Stimulated activated CD8-positive, alpha-beta memory T cell treated with anti-CD3 and anti-CD28 coated beads, Interleukin-4, amount 100 ng/mL, for 4 hours (primary cell): ENCODE measurements around the gene AK1.
A peak's percentile ranks its signal among the peaks of the same experiment; 100 is the strongest.

ENCODE experiments used
- DNase-seq, 2 donors: peaks; one replicate each; pipeline ENCODE4 v3.0.0-alpha.2; 2020; ENCODE audit warnings: low read depth in 2 of 2, low spot score in 1 of 2

The AK1 gene

DNA sequence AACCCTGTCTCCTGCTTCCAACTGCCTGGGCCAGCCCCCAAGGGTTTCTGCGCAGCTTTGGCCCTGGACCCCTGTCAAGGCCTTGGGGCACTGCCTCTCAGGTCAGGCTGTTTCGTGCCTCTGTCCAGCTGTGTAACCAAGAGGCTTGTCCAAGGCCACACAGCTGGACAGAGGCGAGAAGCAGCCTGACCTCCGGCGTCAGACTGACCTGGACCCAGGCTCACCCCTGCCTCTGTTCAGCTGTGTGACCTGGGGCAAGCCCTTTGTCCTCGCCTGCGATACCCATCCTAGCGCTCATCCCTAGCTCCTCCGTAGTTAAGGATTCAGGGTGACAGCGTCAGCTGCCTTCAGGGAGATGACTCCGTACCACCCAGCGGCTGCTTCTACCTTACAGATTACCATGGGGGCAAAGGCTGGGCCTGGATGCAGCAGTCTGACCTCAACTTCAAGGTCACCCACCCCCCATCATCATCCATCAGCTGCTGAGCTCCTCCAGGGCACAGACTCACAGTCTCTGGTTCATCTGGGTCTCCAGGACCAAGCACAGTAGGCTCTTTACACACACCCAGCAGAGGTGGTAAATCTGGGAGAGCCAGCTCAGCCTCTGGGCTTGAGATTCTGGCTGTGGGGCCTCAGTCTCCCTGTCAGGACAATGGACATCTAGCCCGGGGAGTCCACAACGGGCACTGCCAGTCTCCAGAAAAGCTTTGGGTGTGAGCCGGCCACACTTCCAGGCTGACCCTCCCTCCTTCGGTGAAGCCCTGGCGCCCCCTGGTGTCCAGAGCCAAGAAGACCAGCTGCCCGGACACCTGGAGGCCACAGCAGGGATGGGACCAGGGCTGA is 7.9 kb downstream of the AK1 start:
- DNase-seq: peak; percentile 55 to 62

DNA sequence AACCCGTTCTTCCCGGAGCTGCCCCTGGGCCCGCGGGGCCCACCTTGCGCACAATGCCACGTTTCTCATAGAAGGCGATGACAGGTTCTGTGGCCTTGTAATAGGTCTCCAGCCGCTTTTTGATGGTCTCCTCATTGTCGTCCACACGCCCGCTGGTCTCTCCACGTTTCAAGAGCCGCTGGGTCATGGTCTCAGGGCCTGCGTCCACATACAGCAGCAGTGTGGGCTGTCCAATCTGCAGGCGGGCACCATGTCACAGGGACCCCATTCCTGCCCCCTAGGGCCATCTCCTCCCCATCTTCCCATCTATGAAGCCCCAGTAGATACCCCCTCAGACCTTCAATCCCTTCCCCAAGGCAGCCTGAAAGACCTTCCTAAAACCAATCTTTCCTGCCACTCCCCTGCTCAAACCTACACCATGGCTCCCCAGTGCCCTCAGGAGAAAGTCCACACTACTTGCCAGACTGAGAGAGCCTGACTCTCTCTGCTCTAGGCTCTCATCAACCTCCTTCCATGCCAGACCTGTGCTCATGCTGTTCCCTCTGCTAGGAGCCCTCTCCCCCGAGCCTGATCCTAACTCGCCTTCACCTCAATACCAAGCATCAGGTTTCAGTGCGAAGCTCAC is 9.1 kb downstream of the AK1 start:
- no peak for DNase-seq

DNA sequence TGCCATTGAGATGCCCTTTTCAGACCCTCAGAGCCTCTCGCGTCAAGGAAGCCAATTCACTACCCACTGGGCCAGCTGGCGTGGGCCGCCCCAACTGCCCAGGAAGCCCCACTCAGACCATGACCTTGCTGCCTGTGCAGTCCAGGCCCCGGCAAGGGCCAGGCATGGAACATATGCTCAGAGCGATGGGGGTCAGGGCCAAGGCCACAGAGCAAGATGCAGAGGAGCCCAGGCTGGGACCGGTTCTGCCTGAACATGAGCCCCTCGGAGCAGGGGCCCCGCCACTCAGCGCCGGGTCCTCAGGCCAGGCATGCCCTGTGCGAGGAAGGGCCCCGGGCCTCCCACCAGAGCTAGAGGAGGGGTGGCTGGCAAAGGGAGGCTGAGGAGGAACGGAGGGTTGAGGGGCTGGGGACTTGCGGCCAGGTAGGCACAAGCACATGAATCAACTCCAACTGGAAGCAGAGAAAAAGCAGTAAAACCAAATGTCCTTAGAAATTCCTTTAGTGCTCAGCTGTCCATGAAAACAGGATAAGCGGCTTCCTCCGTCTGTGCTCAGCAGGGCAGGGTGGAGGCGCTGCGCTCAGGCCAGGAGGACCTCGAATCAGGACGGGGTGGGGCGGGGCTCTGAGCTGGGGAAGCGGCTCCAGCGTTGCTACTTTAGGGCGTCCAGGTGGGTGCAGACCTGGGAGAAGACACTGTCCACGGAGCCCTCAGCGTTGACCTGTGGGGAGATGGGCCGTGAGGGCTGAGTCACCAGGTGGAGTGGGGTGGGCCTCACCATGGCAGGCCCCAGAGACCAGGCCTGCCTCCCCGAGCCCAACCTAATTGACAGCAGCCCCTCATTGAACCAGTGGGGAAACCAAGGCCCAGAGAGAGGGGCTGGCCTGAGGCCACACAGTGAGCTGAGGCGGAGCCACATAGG is 9.9 kb downstream of the AK1 start:
- no peak for DNase-seq

DNA sequence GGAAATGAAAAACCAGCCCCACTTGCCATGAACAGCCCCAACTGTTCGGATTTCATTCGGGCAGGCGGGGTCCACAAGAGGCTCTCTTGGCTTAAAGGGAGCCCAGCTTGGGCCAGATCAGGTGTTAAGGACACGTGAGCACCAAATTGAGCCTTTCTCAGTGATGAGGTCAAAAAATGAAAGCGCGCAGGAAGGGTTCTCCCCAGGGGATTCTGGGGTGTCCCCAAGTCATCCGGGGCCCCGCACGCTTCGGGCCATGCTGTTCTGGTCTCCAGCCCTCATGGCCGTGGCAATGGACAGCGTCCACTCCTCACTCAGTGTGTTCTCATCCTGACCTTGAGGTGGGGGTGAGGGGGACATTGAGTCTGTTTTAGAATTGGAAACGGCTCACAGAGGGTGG is 10.9 kb downstream of the AK1 start:
- no peak for DNase-seq

DNA sequence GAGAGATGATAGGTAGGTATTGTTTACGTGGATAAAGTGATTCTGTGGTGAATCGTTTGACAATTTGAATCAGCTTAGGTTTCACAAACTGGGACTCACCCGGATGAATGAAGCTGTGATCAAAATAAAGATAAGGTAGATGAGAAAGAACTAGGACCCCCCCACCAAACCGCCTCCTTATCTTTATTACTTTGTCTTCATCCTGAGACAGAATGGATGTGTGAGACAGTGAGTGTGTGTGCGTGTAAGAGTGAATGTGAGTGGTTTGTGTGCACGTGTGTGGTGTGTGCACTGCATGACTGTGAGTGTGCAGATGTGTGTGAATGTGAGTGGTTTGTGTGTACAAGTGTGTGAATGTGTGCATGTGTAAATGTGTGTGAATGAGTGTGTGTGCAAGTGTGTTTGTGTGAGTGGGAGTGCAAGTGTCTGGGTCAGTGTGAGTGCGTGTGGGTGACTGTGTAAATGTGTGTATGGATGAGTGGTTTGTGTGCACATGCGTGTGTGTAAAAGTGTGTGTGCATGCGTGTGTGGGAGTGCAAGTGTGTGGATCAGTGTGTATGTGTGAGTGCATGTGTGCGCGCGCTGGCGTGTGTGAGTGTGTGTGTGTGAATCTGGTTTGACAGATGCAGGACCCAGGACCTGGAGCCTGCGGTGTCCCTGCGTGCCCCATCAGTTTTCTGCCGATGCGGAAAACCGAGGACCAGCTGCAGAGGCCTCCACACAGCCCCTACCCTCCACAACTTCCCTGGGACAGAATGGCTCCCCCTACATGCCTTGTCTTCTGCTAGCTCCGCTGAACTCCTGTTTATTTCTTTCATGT is 11.6 kb downstream of the AK1 start:
- no peak for DNase-seq

DNA sequence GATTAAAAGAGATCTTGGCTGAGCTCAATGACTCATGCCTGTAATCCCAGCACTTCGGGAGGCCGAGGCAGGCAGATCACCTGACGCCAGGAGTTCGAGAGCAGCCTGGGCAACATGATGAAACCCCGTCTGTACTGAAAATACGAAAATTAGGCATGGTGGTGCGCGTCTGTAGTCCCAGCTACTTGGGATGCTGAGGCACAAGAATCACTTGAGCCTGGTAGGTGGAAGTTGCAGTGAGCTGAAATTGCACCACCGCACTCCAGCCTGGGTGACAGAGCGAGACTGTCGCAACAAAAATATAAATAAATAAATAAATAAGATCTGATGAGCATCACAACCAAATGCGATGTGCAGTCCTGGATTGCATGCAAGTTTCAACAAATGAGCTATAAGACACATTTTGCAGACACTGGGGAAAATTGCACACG is 14.3 kb downstream of the AK1 start:
- DNase-seq: no peak

DNA sequence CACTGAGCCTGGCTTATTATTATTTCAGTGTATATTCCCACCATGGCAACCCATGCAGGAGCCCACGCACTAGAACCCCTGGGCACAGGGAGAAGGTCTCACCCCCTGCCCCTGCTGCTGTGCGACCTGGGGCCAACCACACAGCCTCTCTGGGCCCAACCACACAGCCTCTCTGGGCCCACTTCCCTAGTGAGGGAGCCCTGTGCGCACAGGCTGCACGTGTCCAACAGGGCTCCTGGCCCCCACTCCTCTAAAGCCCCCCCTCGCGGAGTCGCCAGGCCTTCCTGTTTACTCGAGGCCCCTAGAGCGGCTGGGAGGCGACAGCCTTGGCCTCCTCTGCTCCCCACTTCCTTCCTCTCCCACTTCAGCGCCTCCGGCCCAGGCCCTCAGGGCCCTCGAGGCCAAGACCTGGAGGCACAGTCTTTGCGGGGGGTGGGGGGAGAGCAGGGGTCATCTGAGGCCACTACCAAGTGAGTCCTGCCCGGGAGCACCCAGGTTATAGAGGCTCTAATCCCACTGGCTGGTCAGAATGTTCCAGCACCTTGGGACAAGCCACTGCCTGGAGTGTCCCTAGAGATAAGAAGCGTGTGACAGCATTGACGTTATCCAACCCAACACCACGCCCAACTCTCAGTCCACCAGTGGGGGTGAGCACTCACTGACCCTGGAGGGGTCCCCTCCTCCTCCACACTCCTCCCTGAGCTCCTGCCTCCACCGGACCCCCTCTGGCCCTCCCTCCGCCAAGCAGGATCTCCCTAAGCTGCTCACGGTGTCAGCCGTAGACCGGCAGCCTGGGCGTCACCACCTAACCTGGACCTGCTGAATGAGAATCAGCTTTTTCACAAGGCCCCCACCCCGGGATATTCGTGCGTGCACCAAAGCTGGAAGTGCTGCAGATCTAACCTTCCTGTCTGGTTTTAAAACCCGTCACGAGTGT is 15.1 kb downstream of the AK1 start:
- DNase-seq: peak in 1 of 2 donors; percentile 20

DNA sequence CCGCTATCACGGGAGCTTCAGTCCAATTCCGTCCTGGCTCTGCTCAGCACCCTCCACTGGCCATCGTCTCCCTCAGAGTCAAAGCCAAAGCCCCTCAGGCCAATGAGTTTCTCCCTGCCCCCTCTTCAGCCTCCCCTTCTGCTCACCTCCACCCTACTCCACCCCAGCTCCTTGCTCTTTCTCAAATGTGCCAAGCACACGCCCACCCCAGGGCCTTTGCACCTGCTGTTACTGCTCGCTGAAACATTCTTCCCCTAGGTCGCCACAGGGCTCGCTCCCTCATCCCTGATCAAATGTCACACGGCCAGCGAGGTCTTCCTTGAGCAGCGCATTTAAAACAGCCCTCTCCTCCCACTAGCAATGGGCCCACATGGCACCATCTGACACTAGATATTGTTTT is 16.7 kb downstream of the AK1 start:
- no peak for DNase-seq

DNA sequence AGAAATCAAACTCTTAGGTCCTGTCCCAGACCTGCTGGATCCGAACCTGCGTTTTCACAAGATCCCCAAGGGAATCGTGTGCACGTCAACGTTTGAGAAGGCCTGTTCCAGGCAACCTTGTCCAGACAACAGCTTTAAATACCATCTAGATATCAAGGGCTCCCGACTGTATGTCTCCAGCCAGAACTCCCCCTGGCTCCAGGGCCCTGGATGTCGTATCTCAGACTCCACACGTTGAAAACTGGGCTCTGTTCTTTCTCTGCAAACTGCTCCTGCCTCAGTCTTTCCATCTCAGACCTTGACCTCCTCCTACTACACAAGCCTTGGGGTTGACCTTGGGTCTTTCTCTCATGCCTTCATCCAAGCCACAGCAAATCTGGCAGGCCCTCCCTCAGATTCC is 17.2 kb downstream of the AK1 start:
- no peak for DNase-seq

DNA sequence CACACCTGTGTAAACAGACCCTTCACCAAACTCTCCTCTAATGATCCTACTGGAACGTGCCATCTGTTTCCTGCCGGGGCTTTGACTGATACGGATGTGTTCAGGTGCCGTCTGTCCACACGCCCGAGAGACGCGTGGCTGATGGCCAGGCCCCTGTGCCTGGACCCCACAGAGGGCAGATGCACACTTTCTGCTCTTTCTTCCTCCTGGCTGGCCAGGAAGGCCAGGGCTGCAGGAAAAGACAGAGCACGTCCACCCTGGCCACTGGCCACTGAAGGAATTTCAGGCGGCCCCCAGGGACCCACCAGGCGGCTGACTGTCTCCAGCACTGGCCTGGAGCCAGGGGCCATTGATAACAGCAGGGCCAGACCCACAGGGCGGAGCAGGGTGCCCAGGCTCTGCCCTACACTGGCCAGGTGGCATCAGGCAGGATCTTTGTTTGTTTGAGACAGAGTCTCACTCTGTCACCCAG is 19.4 kb downstream of the AK1 start:
- no peak for DNase-seq

DNA sequence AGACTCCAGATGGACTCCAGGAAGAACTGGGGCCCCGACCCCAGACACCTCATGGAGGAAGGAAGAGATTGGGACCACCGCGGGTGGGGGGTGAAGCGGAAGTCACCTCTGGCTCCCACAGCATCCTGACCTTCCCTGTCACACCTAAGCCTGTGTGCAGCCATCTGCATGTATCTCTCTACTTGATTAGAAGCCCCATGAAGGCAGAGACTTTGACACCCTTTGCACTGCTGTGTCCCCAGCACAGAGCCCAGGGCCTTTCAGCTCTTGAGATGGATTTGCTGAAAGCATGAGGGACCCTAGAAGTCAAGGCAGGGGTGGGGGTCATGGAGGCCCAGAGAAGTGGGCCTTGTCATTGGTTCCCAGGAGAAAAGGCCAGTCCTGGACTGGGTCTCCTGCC is 20.2 kb downstream of the AK1 start:
- DNase-seq: no peak

DNA sequence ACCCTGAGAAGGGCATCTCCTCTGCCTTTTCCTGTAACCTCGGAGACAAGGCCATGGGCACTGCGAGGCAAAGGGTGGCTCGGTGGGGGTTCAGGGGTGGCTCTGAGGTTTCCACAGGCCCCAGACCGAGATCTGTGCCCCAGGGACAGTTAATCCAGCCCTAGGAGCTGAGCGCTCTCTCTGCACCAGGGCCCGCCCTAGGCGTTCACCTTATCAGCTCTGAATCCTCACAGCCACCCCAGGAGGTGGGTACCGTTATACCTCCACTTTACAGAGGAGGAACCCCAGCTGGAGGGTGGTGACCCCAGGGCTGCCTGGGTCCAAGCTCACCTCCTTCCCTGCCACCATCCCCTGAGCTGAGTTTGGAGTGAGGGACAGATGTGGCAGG is 20.8 kb downstream of the AK1 start:
- DNase-seq: no peak

DNA sequence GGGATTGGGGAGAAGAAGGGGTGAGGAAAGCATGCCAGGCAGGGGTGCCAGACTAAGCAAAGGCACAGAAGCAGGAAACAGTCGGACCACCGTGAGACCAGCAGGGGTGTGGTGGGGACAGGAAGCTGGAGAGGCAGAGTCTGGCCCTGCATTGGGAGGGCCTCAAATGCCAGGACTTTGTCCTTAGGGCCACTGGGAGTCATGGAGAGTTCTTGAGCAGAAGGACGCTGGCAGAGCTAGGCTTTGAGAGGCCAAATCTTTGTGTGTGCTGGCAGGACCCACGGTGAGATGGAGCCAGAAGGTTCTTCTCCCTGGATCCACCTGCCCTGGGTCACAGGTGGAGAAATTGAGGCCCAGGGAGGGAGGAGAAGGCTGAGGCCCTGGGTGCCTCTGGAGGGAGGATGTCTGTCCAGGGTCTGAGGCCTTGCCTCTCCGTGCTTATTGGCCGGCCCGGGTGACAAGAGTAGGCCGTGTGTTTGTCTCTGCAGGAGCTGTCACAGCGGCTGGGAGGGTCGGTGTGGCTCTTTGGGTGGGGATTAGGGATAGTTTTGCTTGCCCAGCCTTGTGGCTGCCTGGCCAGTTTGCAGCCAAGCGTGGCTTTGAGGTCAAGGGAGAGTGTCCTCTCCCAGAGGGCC is 21.3 kb downstream of the AK1 start:
- DNase-seq: no peak

DNA sequence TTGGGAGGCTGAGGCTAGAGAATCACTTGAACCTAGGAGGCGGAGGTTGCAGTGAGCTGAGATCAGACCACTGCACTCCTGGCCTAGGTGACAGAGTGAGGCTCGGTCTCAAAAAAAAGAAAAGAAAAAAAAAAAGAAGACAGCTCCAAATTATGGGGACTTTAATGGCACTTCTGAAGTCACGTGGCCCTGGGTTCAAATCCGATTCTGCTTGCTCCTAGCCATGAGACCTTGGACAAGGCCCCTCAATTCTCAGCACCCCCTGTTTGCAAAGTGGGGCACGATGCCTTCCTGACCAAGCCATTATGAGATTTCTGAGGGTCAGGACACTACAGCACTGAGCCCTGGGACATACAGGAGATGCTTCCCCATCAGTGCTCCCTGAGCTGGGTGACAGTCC is 22.0 kb downstream of the AK1 start:
- DNase-seq: no peak

DNA sequence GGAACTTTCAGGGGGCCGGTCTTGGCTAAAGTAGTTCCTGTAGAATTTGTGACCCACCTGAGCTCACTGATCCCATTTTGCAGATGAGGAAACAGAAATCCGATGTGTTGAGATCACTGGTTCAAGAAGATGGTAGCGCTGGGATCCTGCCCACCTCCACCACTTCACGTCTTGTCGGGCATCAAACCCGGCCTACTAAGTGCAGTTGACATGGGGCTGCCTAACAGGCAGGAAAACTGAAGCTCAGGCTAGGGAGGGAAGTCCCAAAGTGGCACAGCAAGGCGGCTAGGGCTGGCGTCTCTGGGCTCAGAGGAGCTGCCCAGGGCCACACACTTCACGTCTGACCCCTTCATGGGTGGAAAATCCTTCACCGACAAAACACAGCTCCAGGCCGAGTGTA is 22.5 kb downstream of the AK1 start:
- DNase-seq: no peak

DNA sequence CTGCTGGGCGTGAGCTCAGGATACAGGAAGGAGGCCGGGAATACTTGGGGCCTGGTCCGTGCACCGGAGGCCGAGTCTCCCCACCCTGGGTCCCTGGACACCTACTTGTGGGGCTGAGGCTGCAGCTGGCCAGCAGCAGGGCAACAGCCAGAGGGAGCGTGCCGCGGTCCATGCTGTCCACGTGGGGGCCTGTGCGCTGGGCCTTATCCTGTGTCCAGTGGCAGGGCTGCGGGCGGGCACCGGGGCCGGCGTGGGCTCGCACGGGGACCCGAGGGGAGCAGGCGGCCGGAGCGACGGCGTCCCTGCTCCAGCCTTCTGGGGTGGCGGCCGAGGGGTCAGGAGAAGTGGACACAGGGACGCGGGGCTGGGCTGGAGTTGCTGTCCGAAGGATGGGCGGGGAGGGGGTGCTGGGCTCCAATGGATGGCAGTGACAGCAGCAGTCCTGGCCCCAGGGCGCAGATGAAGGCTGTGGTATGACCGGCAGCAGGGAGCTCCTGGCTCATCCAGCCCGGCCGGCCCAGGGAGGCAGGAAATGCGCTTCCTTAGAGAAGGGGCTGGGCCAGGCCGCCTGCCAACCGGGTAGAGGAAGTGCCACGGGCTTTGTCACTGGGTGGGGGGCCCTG is 23.2 kb downstream of the AK1 start, which contains the start of gene ENG:
TSS of gene ENG (minus strand) at position 475 of the 623 bp plus-strand sequence. CDS start at position 172, 303 bp downstream.
- no peak for DNase-seq

DNA sequence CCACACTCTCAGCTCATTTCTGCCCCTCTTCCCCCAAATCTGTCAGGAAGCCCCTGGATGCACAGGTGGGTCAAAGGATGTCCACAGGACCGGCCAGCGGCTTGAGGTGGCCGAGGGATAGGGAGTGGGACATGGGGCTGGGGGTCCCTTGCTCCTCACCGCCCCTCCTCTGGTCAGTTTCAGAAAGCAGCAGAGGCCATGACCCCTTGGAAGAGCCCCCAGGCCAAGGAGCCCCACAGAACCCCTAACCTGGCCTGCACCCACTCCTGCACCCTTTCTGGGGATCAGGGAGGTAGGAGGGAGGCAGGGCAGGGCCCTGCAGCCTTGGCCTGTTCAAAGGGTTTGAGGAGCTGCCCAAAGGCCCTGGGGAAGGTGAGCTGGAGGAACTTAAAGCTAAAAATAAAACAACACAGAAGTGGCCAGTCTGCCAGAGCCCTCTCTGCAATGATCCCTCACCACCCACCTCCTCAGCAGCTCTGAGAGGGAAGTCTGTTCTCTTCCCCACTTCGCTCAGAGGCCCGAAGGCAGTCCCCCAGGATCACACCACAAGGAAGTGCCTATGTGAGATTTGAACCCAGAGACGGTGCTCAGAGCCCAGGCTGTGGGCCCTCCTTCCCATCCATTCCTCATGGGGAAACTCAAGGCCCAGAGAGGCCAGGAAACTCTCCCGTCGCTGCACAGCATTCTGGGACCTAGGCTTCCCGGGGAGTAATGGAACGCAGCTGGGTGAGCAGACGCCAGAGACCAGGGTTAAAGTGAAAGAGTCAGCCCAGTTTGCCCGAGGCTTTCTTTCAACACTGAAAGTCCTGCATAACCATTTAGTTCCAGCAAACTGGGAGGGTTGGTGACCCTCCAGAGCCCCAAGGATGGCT is 23.9 kb downstream of the AK1 start:
- DNase-seq: no peak

DNA sequence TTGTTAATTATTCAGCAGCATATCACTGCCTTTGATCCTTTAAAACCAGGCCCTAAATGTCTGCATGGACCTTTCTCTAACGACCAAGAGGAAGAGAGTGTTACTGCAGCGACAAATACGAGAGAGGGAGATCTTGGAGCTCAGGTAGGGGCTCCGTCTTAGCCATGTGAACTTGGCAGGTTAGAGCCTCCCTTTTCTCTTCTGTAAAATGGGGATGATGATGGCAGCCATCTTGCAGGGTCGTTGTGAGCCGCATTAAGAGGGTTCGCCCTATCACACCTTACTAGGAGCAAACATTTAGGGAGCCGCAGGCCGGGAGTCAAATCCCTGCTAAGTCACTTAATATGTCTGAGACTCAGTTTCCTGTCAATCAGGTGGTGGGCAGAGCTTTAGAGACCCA is 24.6 kb downstream of the AK1 start:
- DNase-seq: no peak
